Neural progenitor cell (in vitro differentiated cells): ENCODE measurements around the gene PURA. TPM values are rescaled to one million over a fixed set of nuclear protein-coding genes. Genes with fewer than 3 reads are reported as not detected.

ENCODE experiments used
- DNase-seq: peaks from one replicate; pipeline ENCODE4 v3.0.0-alpha.2; 2016; ENCODE audit warnings: low spot score
- H2AFZ ChIP-seq: fragments of 200-600 bp; sonication (generic); replicated peaks from 2 replicates; pipeline ENCODE4 v1.6.1; 2016; ENCODE audit warnings: antibody characterized with exemption
- H3F3A ChIP-seq: fragments of 200-600 bp; sonication (generic); 2 replicates; pipeline ENCODE4 v1.6.1; 2016; ENCODE audit warnings: antibody characterized with exemption, low read depth
- H3K27ac ChIP-seq: fragments of 200-600 bp; sonication (generic); 2 replicates; pipeline ENCODE4 v1.5.1; 2016; ENCODE audit warnings: mild to moderate bottlenecking
- H3K27me3 ChIP-seq: fragments of 200-600 bp; sonication (generic); 2 replicates; pipeline ENCODE4 v1.6.1; 2016; ENCODE audit warnings: mild to moderate bottlenecking, moderate library complexity
- H3K36me3 ChIP-seq: fragments of 200-600 bp; sonication (generic); 2 replicates; pipeline ENCODE4 v1.5.1; 2016
- H3K4me1 ChIP-seq: fragments of 200-600 bp; sonication (generic); 2 replicates; pipeline ENCODE4 v1.6.1; 2016; ENCODE audit warnings: mixed run types
- H3K4me2 ChIP-seq: fragments of 200-600 bp; sonication (generic); 2 replicates; pipeline ENCODE4 v1.6.1; 2016
- H3K4me3 ChIP-seq: fragments of 200-600 bp; sonication (generic); 2 replicates; pipeline ENCODE4 v1.5.1; 2016
- H3K79me2 ChIP-seq: fragments of 200-600 bp; sonication (generic); 2 replicates; pipeline ENCODE4 v1.6.1; 2016; ENCODE audit warnings: low read depth
- H3K9ac ChIP-seq: fragments of 200-600 bp; sonication (generic); 2 replicates; pipeline ENCODE4 v1.6.1; 2016
- H3K9me3 ChIP-seq: fragments of 200-600 bp; sonication (generic); 2 replicates; pipeline ENCODE4 v1.5.1; 2016; ENCODE audit warnings: low read depth
- H4K20me1 ChIP-seq: fragments of 200-600 bp; sonication (generic); 2 replicates; pipeline ENCODE4 v1.6.1; 2016; ENCODE audit warnings: low read depth
- H3K27ac Mint-ChIP-seq: 3 replicates; pipeline ENCODE4 v1.8.0; 2021; ENCODE audit warnings: mixed read lengths
- H3K27me3 Mint-ChIP-seq: 2 replicates; pipeline ENCODE4 v1.8.0; 2022; ENCODE audit warnings: low read depth, mild to moderate bottlenecking, inconsistent platforms, moderate library complexity, mixed read lengths; ENCODE audit not compliant: insufficient read depth
- H3K36me3 Mint-ChIP-seq: 3 replicates; pipeline ENCODE4 v1.8.0; 2021; ENCODE audit warnings: mixed read lengths
- H3K4me1 Mint-ChIP-seq: 3 replicates; pipeline ENCODE4 v1.8.0; 2021; ENCODE audit warnings: mixed read lengths
- H3K4me3 Mint-ChIP-seq: 3 replicates; pipeline ENCODE4 v1.8.0; 2021; ENCODE audit warnings: mild to moderate bottlenecking, moderate library complexity, mixed read lengths
- H3K9me3 Mint-ChIP-seq: 3 replicates; pipeline ENCODE4 v1.8.0; 2020; ENCODE audit warnings: mixed read lengths
- CTCF ChIP-seq: fragments of 200-600 bp; sonication (generic); IDR thresholded peaks from 2 replicates; pipeline ENCODE4 v1.5.1; 2017; ENCODE audit warnings: antibody characterized with exemption, mild to moderate bottlenecking
- EZH2 ChIP-seq: fragments of 200-600 bp; sonication (generic); IDR thresholded peaks from 2 replicates; pipeline ENCODE4 v1.6.1; 2017; ENCODE audit warnings: antibody characterized with exemption, mild to moderate bottlenecking, moderate library complexity
- EZH2phosphoT487 ChIP-seq: fragments of 200-600 bp; sonication (generic); IDR thresholded peaks from 2 replicates; pipeline ENCODE4 v1.6.1; 2017; ENCODE audit warnings: antibody characterized with exemption
- total RNA-seq: library from RNA; depleted of rRNA; stranded (reverse); fragments of >200 nt; gene quantifications from 2 replicates; pipeline ENCODE4 v1.2.3, GENCODE V29; 2015; ENCODE audit warnings: low replicate concordance

PURA gene
- total RNA-seq, 1 donor from 2014 or later = 2.6 TPM

- no peak overlapping the region for H3K27ac ChIP-seq
- peaks cover 21% of the 10 kb centered on the region for H3F3A ChIP-seq
- H2AFZ ChIP-seq = no peak overlapping the region
- Mint-ChIP-seq H3K4me3 (peak overlapping the region; percentile 90), H3K9me3 (no peaks in the 10 kb centered on the region), H3K27me3 (peaks cover 5% of the 10 kb centered on the region), H3K27ac (no peak overlapping the region), H3K4me1 (peaks cover 24% of the 10 kb centered on the region), H3K36me3 (no peaks in the 10 kb centered on the region)
- peak overlapping the region; percentile 78 for H3K4me2 ChIP-seq
- peaks cover 10% of the 10 kb centered on the region for H3K4me1 ChIP-seq
- peaks cover 12% of the 10 kb centered on the region for H3K79me2 ChIP-seq
- no peak for TF ChIP-seq CTCF
- TF ChIP-seq EZH2 = no peak
- no peak for TF ChIP-seq EZH2phosphoT487
- no peaks in the 10 kb centered on the region for H3K36me3 ChIP-seq
- DNase-seq = no peak
- H3K4me3 ChIP-seq = no peak overlapping the region
- no peaks in the 10 kb centered on the region for H4K20me1 ChIP-seq
- no peak overlapping the region for H3K9ac ChIP-seq
- peaks cover 20% of the 10 kb centered on the region for H3K27me3 ChIP-seq
- no peaks in the 10 kb centered on the region for H3K9me3 ChIP-seq
These were observed 60.1 kb downstream of the PURA start for GRCh38 chr5:140174014-140174413.

- H3K27ac ChIP-seq = peak within 1 kb of the TSS; percentile 60
- DNase-seq = peak; percentile 99
- H3K4me3 ChIP-seq = peak within 1 kb of the TSS; percentile 75
- H3K4me1 Mint-ChIP-seq = peaks cover 24% of the 10 kb centered on the region
- no peaks in the 10 kb centered on the region for H3K36me3 Mint-ChIP-seq
- H3K79me2 ChIP-seq = peaks cover 12% of the 10 kb centered on the region
- H3K9ac ChIP-seq = peak within 1 kb of the TSS; percentile 18
- H3K27ac Mint-ChIP-seq = peak within 1 kb of the TSS; percentile 84
- TF ChIP-seq EZH2phosphoT487 (no peak), EZH2 (no peak), CTCF (no peak)
- H2AFZ ChIP-seq = peak within 1 kb of the TSS; percentile 85
- peak within 1 kb of the TSS; percentile 93 for H3K4me3 Mint-ChIP-seq
- H3K27me3 ChIP-seq = peaks cover 20% of the 10 kb centered on the region
- peaks cover 21% of the 10 kb centered on the region for H3F3A ChIP-seq
- no peaks in the 10 kb centered on the region for H3K9me3 ChIP-seq
- H3K4me1 ChIP-seq = peaks cover 10% of the 10 kb centered on the region
- H3K27me3 Mint-ChIP-seq = peaks cover 5% of the 10 kb centered on the region
- H3K9me3 Mint-ChIP-seq = no peaks in the 10 kb centered on the region
- no peaks in the 10 kb centered on the region for H3K36me3 ChIP-seq
- no peaks in the 10 kb centered on the region for H4K20me1 ChIP-seq
- H3K4me2 ChIP-seq = peak within 1 kb of the TSS; percentile 78
These were observed 60.8 kb downstream of the PURA start, which contains the start of gene CYSTM1 for GRCh38 chr5:140174465-140175366. Gene CYSTM1, plus strand, starts transcription at chr5:140175188. Its CDS starts 19,278 bp downstream, at chr5:140194466.

Other genes with a start within 250 kb of the PURA start
- 0.13 and 0.62 TPM in 2 replicates for gene NRG2, start 70.8 kb upstream of the PURA start, total RNA-seq
- 0.59 and 1.6 TPM in 2 replicates for gene IGIP, start 11.8 kb downstream of the PURA start, total RNA-seq
- 8.9 and 19.8 TPM in 2 replicates for gene CYSTM1, start 61.1 kb downstream of the PURA start, total RNA-seq
- gene PFDN1, start 189.0 kb downstream of the PURA start, total RNA-seq = 79.8 and 84.3 TPM in 2 replicates
- 2.4 and 3.4 TPM in 2 replicates for gene HBEGF, start 232.5 kb downstream of the PURA start, total RNA-seq
- not detected in 2 replicates for gene SLC4A9, start 246.1 kb downstream of the PURA start, total RNA-seq